Endometrial microvascular endothelial cells (primary cell): ENCODE data around the gene MGST3. TPM values are rescaled to one million over a fixed set of nuclear protein-coding genes. Genes with fewer than 3 reads are reported as not detected.
"Not testable (repeated sequence)": the region's sequence is repeated elsewhere in the genome, so short reads cannot be mapped to it uniquely, and the experiment has no call there.

Experiments
- in situ Hi-C: cut with HindIII; loops from 2 replicates; pipeline ENCODE4 v1.10.0; 2017; ENCODE audit warnings: low sequenced_read_pairs, low pct_unique_long_range_greater_than_20kb; ENCODE audit errors: inconsistent ontology term
- total RNA-seq: library from RNA; depleted of rRNA; stranded (reverse); fragments of >200 nt; gene quantifications from one replicate; pipeline ENCODE4 v1.2.3, GENCODE V29; 2015; ENCODE audit errors: inconsistent ontology term

The MGST3 gene
- total RNA-seq, 1 donor from 2014 or later, result 199 TPM

DNA sequence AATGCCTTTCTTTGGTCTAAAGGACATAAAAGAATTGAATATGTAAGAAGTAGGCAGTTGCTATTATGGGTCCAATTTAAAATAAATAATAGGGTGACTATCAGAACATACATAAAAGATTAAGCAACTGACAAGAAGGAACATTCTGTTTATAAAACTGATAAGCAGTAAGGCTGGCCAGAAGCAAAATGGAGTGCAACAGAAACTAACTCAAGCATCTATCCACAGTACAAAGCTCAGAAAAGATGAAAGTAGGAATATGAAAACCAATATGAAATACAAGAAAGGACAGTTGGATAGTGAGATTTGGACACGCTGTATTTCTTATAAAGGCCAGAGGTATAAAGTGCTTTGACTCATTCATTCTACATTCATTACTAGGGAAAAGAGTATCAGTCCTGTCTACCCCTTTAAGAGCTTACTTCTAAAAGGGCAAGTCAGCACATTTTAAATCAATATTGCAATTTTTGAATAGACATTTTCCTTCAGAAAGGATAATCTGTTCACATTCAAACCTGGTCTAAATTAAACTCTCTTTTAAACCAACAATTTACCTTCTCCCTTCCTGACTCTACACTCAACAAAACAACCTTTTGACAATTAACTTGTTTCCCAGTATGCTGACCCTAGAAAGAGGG is 52.9 kb downstream of the MGST3 start:
- in situ Hi-C loops, result no loop called here

DNA sequence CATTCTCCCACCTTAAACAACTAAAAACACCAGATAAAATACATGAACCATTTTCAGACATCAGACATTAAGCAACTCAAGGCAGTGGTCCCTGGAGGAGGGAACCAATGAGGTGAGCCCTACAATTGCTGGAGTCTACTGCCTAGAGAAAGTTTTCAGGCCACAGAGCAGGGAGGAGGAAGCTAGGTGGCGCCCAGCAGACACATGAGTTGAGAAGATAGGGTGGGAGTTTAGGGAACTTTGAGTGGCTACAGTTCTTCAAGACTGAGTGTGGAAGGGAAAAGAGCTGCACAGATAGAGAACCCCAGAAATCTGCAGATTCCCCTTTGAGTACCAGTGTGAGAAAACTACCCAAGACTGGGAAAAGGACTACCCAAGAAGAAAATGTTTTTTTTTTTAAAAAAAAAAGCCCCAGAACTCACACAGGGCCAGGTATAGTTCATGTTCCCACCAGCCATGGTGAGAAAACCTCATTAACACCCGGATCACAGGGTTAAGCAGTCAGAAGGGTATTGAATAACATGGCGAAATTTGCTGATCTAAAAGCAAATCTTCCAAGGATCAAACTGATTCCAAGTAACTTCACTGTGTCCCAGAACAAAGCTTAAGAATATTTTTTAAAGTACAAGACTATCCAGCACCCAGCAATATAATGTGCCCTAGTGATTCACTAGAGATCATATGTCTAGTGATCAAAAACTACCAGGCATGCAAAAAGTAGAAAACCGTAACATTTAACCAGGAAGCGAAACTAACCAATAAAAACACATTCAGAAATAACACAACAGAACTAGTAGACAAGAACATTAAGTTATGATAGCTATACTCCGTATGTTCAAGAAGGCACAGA is 55.3 kb downstream of the MGST3 start:
- in situ Hi-C loops, result no loop called here

DNA sequence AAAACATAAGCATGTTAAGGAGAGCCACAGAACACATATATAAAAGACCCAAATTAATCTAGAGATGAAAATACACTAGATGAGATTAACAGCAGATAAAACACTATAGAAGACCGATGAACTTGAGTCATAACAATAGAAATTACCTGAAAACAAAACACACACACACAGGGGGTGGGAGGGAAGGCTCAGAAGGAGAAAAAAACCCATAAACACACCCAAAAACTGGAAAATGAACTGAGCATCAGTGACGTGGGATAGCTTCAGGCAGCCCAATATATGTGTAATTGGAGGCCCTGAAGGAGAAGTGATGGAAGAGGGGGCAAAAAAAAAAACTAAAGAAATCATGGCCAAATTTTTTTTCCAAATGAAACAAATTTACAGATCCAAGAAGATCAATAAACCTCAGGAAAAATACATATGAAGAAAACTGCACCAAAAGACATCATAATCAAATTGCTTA is 56.0 kb downstream of the MGST3 start:
- in situ Hi-C loops, result no loop called here

DNA sequence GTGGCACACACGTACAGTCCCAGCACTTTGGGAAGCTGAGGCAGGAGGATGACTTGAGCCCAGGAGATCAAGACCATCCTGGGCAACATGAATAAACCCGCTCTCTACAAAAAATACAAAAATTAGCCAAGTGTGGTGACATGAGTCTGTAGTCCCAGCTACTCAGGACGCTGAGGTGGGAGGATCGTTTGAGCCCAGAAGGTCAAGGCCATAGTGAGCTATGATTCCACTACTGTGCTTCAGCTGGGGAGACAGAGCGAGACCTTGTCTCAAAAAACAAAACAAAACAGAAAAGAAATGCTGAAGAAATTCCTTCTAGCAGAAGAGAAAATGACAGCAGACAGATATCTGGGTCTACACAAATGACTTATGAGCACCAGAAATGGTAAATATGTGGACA is 57.0 kb downstream of the MGST3 start:
- in situ Hi-C loops, result no loop called here

DNA sequence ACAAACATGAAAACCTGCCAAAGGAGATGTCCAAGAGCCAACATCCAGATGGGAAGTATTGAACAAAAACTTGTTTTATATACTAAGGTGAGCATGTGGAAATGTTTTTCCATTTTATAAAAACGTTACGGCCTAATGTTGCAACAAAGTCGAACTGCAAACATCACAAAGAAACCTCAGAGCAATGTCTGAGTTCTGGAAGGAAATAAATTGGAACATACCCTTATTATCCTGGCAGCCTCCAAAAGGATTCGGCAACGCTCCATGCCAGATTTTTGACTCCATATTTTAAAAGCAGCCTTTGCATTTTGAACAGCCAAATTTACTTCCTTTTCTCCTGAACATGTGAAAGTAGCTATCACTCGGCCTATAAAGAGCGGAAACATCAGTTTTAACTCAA is 64.0 kb downstream of the MGST3 start:
- in situ Hi-C loops, result no loop called here

DNA sequence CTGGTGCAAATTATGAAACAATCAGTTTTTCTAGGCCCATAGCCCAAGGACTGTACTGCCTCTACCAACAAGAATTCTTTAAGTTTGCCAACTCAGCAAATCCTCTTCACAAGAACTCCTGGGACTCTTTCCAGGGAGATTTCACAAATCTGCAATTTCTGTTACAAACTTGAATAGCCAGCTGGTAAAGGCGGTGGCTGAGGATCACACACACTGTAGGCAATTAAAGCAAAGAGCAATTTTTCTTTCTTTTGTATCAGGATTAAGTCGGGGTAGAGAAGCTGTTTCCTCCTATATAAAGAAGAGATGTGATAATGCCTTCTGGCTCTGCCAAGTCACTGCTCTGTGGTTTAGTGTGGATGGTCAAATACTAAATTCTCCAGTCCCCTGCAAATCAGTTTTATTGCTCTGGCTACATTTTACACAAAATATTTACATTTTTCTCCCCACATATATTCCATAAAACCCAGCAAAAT is 65.6 kb downstream of the MGST3 start:
- in situ Hi-C loops, result no loop called here

DNA sequence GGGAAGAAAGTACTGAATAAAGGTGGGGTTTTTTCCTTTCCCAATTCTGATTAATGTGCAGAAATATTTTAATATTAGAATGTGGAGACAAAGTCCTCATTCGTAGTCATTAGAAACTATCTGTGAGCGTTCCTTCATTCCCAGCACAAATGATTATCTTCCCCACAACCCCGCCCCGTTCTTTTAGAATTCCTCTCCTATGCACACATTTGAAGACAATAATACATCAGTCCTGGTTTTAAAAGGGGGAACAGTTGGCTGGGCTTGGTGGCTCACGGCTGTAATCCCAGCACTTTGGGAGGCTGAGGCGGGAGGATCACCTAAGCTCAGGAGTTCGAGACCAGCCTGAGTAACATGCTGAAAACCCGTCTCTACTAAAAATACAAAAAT is 66.5 kb downstream of the MGST3 start:
- in situ Hi-C loops, result no loop called here

DNA sequence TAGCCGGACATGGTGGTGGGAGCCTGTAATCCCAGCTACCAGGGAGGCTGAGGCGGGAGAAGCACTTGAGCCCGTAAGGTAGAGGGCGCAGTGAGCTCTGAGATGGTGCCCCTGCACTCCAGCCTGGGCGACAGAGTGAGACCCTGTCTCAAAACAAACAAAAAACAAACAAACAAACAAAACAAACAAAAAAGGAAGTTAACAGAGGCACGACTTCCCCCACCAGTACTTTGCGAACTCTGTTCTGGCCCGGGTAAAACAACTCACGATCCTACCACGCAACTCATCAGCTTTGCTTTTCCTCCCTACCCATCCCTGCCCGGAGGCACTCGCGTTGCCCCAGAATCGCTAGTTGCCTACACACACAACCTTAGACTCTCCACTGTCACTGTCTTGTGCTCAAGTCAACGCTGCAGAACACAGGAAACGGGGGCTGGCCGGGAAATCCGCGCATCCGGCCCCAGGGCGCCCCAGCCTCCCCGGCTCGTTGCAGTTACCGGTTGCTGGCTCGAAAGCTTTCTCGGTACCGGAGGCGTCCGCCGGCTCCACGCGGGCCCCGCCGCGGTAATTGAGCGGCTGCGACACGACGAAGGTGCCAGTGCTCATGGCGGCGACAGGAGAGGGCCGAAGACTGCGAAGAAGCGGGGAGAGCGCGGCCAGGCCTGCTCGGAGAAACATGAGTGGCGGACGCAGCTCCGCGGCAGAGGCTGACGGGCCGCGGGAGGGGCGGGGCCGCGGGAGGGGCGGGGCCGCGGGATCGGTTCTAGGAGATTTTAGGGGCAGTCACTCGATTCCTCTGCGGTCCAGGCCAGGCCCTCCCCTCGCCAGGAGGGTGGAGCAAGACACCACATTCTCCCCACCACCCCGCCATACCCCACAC is 67.1 kb downstream of the MGST3 start, which contains the start of gene ALDH9A1:
Gene ALDH9A1 (minus strand): TSS at position 682 of the 880 bp plus-strand sequence. CDS start 4 bp downstream, at position 678.
- in situ Hi-C loops, result no loop called here

DNA sequence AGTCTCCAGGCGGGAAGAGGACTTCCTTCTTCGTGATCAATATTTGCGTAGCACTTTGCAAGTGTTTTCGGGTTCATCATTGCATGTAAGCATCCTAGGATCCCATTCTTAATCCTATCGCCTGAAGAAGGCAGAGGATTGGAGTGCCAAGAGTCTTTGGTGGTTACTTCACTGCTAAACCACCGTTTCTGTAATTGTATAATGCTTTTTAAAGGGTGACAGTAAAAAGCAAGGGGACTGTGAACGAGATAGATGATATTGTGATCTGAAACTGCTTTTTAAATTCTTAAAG is 67.7 kb downstream of the MGST3 start:
- in situ Hi-C loops, result no loop called here

DNA sequence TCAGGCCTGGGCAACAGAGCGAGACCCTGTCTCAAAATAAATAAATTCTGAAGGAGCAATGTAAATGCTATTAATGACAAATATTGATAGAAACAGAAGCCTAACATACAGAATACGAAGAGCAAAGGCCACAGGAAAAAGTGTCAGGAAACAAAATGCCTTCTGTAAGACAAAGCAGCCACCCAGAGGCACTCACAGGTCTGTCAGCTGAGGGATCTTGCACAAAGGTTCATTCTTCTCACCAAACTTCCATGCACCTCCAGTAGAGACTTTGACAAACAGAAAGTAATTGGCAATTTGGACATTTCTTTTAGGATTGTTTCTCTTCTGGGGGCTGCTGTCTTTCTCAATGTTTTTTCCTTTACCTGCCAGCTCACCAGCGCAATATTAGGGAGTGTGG is 68.5 kb downstream of the MGST3 start:
- in situ Hi-C loops, result no loop called here

DNA sequence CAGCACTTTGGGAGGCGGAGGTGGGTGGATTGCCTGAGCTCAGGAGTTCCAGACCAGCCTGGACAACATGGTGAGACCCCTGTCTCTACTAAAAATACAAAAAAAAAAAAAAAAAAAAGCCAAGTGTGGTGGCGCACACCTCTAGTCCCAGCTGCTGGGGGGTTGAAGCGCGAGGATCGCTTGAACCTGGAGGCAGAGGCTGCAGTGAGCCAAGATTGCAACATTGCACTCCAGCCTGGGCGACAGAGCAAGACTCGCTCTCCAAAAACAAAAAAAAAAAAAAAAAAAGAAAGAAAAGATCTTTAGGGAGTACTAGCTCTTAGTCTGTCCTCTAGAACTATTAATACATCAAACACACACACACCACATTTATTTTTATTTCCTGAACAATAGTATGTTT is 70.9 kb downstream of the MGST3 start:
- in situ Hi-C loops, result not testable (repeated sequence)

DNA sequence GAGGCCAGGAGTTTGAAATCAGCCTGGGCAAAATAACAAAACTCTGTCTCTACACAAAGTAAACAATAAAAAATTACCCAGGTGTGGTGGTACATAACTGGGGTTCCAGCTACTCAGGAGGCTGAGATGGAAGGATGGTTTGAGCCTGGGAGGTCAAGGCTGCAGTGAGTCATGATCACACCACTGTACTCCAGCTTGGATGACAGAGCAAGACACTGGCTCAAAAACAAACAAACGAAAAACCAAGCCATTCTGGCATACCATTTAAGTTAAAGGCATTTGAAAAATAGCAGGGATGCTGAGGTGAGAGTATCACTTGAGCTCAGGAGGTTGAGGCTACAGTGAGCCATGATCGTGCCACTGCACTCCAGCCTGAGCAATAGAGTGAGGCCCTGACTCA is 72.6 kb downstream of the MGST3 start:
- in situ Hi-C loops, result no loop called here

Other genes starting within 250 kb of the MGST3 start
- not detected for gene RXRG, start 186.1 kb upstream of the MGST3 start, total RNA-seq
- not detected for gene LRRC52, start 87.2 kb upstream of the MGST3 start, total RNA-seq
- 98.0 TPM for gene ALDH9A1, start 67.3 kb downstream of the MGST3 start, total RNA-seq
- gene TMCO1, start 137.6 kb downstream of the MGST3 start, total RNA-seq, result 82.2 TPM
- 92.4 TPM for gene UCK2, start 196.4 kb downstream of the MGST3 start, total RNA-seq